NCI-H526 treated with DMSO at 0.1 percent for 48 hours (cell line): Measurements from ENCODE around the gene RCL1.
"Not testable (repeated sequence)": the region's sequence is repeated elsewhere in the genome, so short reads cannot be mapped to it uniquely, and the experiment has no call there.

Experiments used
- DNase-seq: peaks from one replicate; lab custom pipeline; 2025; lab: John Stamatoyannopoulos, UW

Gene RCL1

DNA sequence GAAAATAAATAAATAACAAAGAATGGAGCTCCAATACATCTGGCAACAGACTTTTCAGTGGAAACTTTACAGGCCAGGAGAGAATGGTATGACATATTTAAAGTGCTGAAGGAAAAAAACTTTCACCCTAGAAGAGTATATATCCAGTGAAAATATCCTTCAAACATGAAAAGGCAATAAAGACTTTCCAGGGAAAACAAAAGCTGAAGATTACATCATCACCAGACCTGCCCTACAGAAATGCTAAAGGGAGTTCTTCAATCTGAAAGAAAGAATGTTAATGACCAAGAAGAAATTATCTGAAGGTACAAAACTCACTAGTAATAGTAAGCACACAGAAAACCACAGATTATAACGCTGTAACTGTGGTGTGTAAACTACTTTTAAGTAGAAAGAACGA, 8.3 kb upstream of the RCL1 start:
- no peak for DNase-seq

DNA sequence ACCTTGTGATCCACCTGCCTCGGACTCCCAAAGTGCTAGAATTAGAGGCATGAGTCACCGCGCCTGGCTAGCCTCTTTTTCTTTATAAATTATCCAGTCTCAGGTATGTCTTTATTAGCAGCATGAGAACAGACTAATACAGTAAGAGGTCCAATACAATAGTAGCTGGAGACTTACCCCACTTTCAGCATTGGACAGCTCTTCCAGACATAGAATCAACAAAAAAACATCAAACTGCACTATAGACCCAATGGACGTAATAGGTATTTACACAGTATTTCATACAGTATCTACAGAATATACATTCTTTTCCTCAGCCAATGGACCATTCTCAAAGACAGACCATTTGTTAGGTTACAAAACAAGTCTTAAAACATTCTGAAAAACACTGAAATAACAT, 6.1 kb upstream of the RCL1 start:
- no peak for DNase-seq

GRCh38 chr9:4787876-4788275, 4.9 kb upstream of the RCL1 start:
- no peak for DNase-seq

DNA sequence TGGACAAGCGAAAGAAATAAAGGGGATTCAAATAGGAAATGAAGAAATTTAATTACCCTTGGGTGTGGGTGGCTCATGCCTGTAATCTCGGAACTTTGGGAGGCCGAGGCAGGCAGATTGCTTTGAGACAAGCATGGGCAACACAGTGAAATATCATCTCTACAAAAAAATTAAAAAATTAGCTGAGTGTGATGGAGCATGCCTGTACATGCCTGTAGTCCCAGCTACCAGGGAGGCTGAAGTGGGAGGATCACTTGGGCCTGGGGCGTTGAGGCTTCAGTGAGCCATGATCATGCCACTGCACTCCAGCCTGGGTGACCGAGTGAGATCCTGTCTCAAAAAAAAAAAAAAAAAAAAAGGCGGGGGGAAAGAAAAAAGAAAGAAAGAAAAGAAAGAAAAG, 4.0 kb upstream of the RCL1 start:
- DNase-seq = no peak

GRCh38 chr9:4792054-4792571, 631 bp upstream of the RCL1 start:
- DNase-seq = peak; percentile 52

- DNase-seq = no peak
Measured at GRCh38 chr9:4793459-4794395, 983 bp downstream of the RCL1 start.

- no peak for DNase-seq
Measured at GRCh38 chr9:4794691-4795090, 1.9 kb downstream of the RCL1 start.

GRCh38 chr9:4795108-4795507, 2.4 kb downstream of the RCL1 start:
- DNase-seq = not testable (repeated sequence)

DNA sequence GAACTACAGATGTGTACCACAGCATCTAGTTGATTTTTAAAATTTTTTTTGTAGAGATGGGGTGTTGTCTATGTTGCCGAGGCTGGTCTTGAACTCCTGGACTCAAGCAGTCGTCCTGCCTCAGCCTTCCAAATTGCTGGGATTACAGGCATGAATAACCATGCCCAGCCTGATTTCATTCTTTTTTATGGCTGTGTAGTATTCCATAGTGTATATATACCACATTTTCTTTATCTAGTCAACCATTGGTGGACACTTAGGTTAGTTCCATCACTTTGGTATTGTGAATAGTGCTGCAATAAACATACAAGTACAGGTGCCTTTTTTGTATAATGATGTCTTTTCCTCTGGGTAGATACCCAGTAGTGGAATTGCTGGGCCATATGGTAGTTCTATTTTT, 3.8 kb downstream of the RCL1 start:
- DNase-seq = no peak

DNA sequence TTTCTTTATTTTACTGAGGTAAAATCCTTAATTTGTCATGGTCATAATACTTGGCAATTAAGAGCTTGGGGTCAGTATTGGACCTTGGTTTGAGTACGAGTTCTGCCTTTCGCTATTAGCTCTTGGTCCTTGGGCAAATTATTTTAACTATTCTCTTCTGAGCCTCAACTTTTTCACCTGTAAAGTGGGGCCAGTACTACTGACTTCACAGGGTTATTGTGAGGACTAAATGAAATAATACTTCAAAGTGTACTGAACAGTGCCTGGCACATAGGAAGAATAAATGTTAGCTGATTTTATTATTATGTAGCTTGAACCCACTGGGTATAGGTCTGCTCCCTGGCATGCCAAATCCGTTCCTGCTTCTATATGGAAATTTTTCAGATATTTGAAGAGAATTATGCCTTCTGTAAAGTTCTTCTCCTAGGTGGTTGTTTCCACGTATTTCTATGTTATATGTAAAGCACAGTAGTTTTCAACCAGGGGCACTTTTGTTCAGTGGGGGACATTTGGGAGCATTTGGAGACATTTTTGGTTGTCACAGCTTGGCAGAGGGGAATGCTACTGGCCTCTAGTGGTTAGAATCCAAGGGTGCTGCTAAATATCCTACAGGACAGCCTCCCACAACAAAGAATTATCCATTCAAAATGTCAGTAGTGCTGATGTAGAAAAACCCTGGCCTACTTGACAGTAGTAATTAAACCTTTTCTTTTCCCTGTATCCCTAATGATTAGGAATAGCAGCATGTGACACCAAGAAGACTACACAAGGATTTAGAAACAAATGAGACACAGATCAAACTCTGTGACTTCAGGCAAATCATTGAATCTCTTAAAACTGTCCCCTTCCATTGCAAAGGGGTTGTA, 4.5 kb downstream of the RCL1 start:
- no peak for DNase-seq

GRCh38 chr9:4797854-4798150, 5.1 kb downstream of the RCL1 start:
- DNase-seq = no peak

- no peak for DNase-seq
Measured at GRCh38 chr9:4798281-4799032, 5.7 kb downstream of the RCL1 start.

DNA sequence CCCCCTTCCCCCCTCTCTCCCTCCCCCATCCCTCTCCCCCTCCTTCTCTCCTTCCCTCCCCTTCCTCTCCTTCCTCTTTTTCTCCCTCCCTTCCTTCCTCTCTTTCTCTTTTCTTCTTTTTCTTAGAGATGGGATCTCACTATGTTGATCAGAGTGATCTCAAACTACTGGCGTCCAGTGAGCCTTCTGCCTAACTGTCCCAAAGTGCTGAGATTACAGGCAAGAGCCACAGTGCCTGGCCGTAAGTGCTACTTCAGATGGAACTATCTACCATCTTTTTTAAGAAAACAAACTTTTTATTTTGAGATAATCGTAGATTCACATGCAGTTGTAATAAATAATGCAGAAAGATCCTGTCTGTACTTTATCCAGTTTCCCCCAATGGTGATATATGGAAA, 6.3 kb downstream of the RCL1 start:
- DNase-seq = no peak

- no peak for DNase-seq
Measured at GRCh38 chr9:4799775-4800174, 7.0 kb downstream of the RCL1 start.

DNA sequence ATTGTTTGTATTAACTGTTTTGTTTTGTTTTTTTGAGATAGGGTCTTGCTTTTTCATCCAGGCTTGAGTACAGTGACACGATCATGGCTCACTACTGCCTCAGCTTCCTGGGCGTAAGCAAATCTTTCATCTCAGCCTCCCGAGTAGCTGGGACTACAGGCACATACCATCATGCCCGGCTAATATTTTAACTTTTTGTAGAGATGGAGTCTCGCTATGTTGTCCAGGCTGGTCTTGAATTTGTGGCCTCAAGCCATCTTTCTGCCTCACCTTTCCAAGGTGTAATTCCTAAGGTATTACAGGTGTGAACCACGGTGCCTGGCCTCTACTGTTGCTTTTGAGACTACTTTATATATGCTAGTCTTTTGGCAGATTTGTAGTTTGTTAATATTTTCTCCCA, 8.4 kb downstream of the RCL1 start:
- DNase-seq = no peak

GRCh38 chr9:4803670-4804530, 11.2 kb downstream of the RCL1 start:
- DNase-seq = no peak

- DNase-seq = no peak
Measured at GRCh38 chr9:4804531-4805016, 11.8 kb downstream of the RCL1 start.

DNA sequence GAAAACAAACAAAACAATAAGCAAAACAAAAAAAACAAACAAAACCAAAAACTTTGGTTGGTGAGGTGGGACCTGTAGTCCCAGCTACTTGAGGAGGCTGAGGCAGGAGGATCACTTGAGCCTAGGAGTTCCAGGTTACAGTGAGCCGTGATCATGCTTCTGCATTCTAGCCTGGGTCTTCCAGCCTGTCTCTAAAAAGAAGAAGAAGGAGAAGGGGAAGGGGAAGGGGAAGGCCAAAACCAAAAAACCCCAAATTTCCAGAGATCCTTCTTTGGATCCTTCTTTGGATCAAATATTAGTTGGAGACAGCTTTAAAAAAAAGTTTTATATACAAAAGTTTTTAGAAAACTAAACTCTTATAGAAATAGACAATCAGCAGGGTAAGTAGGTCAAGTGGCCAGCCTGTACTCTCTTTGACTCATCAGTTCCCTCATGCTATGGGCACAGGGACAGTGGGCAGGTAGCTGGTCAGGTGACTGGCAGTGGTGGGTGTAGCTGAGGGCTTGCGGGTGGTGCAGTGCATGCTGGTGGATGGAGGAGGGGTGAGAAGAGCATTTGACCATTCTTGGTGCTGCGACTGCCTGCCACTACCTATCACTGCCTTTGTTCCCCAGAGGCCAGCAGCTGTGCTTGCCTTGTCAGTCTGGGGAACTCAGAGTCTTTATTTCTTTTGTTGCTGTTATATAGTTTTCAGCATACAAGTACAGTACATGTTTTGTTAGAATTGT, 12.6 kb downstream of the RCL1 start:
- DNase-seq = no peak

DNA sequence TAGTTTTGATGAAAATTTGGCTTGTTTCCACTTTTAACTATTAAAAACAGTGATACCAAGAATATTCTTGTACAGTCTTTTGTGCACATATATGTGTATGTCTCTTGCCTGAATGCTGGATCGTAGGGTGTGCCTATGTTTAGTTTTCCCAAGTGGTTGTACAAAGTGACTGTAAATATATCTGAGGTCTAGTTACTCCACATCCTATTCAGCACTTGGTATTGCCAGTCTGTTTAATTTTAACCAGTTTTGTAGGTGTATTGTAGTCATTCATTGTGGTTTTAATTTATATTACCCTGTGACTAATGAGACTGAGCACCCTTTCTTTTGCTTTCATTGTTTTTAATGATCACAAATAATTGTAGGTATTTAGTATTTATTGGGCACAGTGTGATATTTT, 17.8 kb downstream of the RCL1 start:
- DNase-seq = no peak

DNA sequence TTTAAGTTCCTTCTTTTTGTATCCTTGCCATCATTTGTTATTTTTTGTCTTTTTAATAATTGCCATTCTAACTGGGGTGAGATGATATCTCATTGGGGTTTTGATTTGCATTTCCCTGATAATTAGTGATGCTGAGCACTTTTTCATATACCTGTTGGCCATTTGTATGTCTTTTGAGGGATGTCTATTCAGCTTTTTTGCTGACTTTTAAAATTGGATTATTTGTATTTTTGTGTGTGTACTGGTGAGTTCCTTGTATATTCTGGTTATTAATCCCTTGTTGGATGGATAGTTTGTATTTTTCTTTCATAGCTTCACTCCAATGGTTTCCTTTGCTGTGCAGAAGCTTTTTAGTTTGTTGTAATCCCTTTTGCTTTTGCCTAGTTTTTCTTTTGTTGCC, 19.1 kb downstream of the RCL1 start:
- no peak for DNase-seq

GRCh38 chr9:4812858-4813257, 20.1 kb downstream of the RCL1 start:
- DNase-seq = no peak
